Stimulated activated memory B cell treated with anti-CD40 and anti-IgM and Interleukin-4, amounts not matched to agents 10 μg/mL and 1 μg/mL and 100 μg/mL, for 72 hours (primary cell): ENCODE data around the gene KCNN2.

ENCODE experiments used
- ATAC-seq: fragments of 150-1000 bp; cut with Tn5 transposase; 2 replicates; pipeline ENCODE4 v1.10.0; 2021
- H3K27ac Mint-ChIP-seq: one replicate; pipeline ENCODE4 v1.8.0; 2022; ENCODE audit warnings: mild to moderate bottlenecking, mixed read lengths
- H3K27me3 Mint-ChIP-seq: one replicate; pipeline ENCODE4 v1.8.0; 2022; ENCODE audit warnings: mixed read lengths
- H3K36me3 Mint-ChIP-seq: one replicate; pipeline ENCODE4 v1.8.0; 2022; ENCODE audit warnings: mixed read lengths
- H3K4me1 Mint-ChIP-seq: one replicate; pipeline ENCODE4 v1.8.0; 2022; ENCODE audit warnings: mixed read lengths
- H3K4me3 Mint-ChIP-seq: one replicate; pipeline ENCODE4 v1.8.0; 2022; ENCODE audit warnings: mild to moderate bottlenecking, moderate library complexity, mixed read lengths
- H3K9me3 Mint-ChIP-seq: one replicate; pipeline ENCODE4 v1.8.0; 2022; ENCODE audit warnings: mixed read lengths

KCNN2 gene

GRCh38 chr5:114473541-114473940 is 111.7 kb downstream of the KCNN2 start:
- no peak overlapping the region for H3K4me3 Mint-ChIP-seq
- H3K27ac Mint-ChIP-seq = no peak overlapping the region
- H3K36me3 Mint-ChIP-seq = no peaks in the 10 kb centered on the region
- no peak for ATAC-seq
- no peaks in the 10 kb centered on the region for H3K27me3 Mint-ChIP-seq
- H3K4me1 Mint-ChIP-seq = no peaks in the 10 kb centered on the region
- H3K9me3 Mint-ChIP-seq = peaks cover 6% of the 10 kb centered on the region

GRCh38 chr5:114477816-114478334 is 116.0 kb downstream of the KCNN2 start:
- peaks cover 18% of the 10 kb centered on the region for H3K9me3 Mint-ChIP-seq
- H3K4me3 Mint-ChIP-seq = no peak overlapping the region

GRCh38 chr5:114500756-114501155 is 138.9 kb downstream of the KCNN2 start:
- no peaks in the 10 kb centered on the region for H3K9me3 Mint-ChIP-seq
- H3K4me3 Mint-ChIP-seq = no peak overlapping the region
- H3K4me1 Mint-ChIP-seq = no peaks in the 10 kb centered on the region
- no peaks in the 10 kb centered on the region for H3K36me3 Mint-ChIP-seq
- H3K27me3 Mint-ChIP-seq = no peaks in the 10 kb centered on the region
- no peak for ATAC-seq
- H3K27ac Mint-ChIP-seq = no peak overlapping the region

More at GRCh38 chr5:114477816-114478334, 116.0 kb downstream of the KCNN2 start:
- no peaks in the 10 kb centered on the region for H3K4me1 Mint-ChIP-seq
- no peak overlapping the region for H3K27ac Mint-ChIP-seq
- no peaks in the 10 kb centered on the region for H3K27me3 Mint-ChIP-seq
- no peak for ATAC-seq
- peaks cover 5% of the 10 kb centered on the region for H3K36me3 Mint-ChIP-seq

- H3K9me3 Mint-ChIP-seq = no peaks in the 10 kb centered on the region
- H3K4me1 Mint-ChIP-seq = no peaks in the 10 kb centered on the region
- no peak for ATAC-seq
- H3K27ac Mint-ChIP-seq = no peak overlapping the region
- H3K4me3 Mint-ChIP-seq = no peak overlapping the region
- H3K36me3 Mint-ChIP-seq = no peaks in the 10 kb centered on the region
- H3K27me3 Mint-ChIP-seq = no peaks in the 10 kb centered on the region
These were observed 142.7 kb downstream of the KCNN2 start for GRCh38 chr5:114504560-114504959.

GRCh38 chr5:114524221-114524620 is 162.4 kb downstream of the KCNN2 start:
- no peak overlapping the region for H3K4me3 Mint-ChIP-seq
- H3K36me3 Mint-ChIP-seq = no peaks in the 10 kb centered on the region
- no peaks in the 10 kb centered on the region for H3K9me3 Mint-ChIP-seq
- no peak overlapping the region for H3K27ac Mint-ChIP-seq
- H3K27me3 Mint-ChIP-seq = no peaks in the 10 kb centered on the region
- no peaks in the 10 kb centered on the region for H3K4me1 Mint-ChIP-seq
- ATAC-seq = no peak

GRCh38 chr5:114544561-114544960 is 182.7 kb downstream of the KCNN2 start:
- Mint-ChIP-seq H3K27ac (no peak overlapping the region), H3K4me1 (no peaks in the 10 kb centered on the region), H3K27me3 (peaks cover 8% of the 10 kb centered on the region), H3K9me3 (peaks cover 6% of the 10 kb centered on the region), H3K4me3 (no peak overlapping the region), H3K36me3 (no peaks in the 10 kb centered on the region)
- no peak for ATAC-seq
